Astrocyte (in vitro differentiated cells and primary cell): ENCODE measurements around the gene CRISPLD2. TPM values are rescaled to one million over a fixed set of nuclear protein-coding genes. Genes with fewer than 3 reads are reported as not detected.

Source experiments
- DNase-seq: peaks from one replicate; pipeline ENCODE4 v3.0.0-alpha.2; 2010; ENCODE audit warnings: low read depth
- FAIRE-seq: peaks from 2 replicates; lab custom pipeline; 2011; peaks lifted over from hg19 to GRCh38; lab: Jason Lieb, UNC
- H2AFZ ChIP-seq: 2 replicates; pipeline ENCODE4 v1.6.0; 2012; ENCODE audit warnings: low read depth, low read length, inconsistent platforms
- H3K27ac ChIP-seq: 2 replicates; pipeline ENCODE4 v1.5.1; 2011; ENCODE audit warnings: low read depth, low read length, inconsistent platforms
- H3K27me3 ChIP-seq: 2 replicates; pipeline ENCODE4 v1.6.0; 2011; ENCODE audit warnings: low read length, inconsistent platforms; ENCODE audit not compliant: insufficient read depth
- H3K36me3 ChIP-seq: 2 replicates; pipeline ENCODE4 v1.5.1; 2011; ENCODE audit warnings: low read length, inconsistent platforms; ENCODE audit not compliant: insufficient read depth
- H3K4me1 ChIP-seq: 2 replicates; pipeline ENCODE4 v1.5.1; 2011; ENCODE audit warnings: low read length, inconsistent platforms; ENCODE audit not compliant: insufficient read depth
- H3K4me2 ChIP-seq: 2 replicates; pipeline ENCODE4 v1.6.0; 2012; ENCODE audit warnings: low read length, inconsistent platforms
- H3K4me3 ChIP-seq: 2 replicates; pipeline ENCODE4 v1.5.1; 2011; ENCODE audit warnings: low read depth, mild to moderate bottlenecking, low read length, inconsistent platforms; ENCODE audit not compliant: insufficient read depth
- H3K79me2 ChIP-seq: 2 replicates; pipeline ENCODE4 v1.6.0; 2012; ENCODE audit warnings: mild to moderate bottlenecking, low read length, inconsistent platforms; ENCODE audit not compliant: insufficient read depth
- H3K9ac ChIP-seq: 2 replicates; pipeline ENCODE4 v1.6.0; 2012; ENCODE audit warnings: mild to moderate bottlenecking, low read length, inconsistent platforms
- H3K9me3 ChIP-seq: 2 replicates; pipeline ENCODE4 v1.5.1; 2012; ENCODE audit warnings: low read depth, mild to moderate bottlenecking, low read length, inconsistent platforms; ENCODE audit not compliant: insufficient read depth
- H4K20me1 ChIP-seq: 2 replicates; pipeline ENCODE4 v1.6.0; 2012; ENCODE audit warnings: low read length, inconsistent platforms; ENCODE audit not compliant: insufficient read depth
- H3K27ac Mint-ChIP-seq: one replicate; pipeline ENCODE4 v1.8.0; 2021; ENCODE audit warnings: mild to moderate bottlenecking, mixed read lengths; ENCODE audit not compliant: unreplicated experiment
- H3K27me3 Mint-ChIP-seq: one replicate; pipeline ENCODE4 v1.8.0; 2021; ENCODE audit warnings: low read depth, mixed read lengths; ENCODE audit not compliant: unreplicated experiment
- H3K36me3 Mint-ChIP-seq: one replicate; pipeline ENCODE4 v1.8.0; 2021; ENCODE audit warnings: low read depth, mixed read lengths; ENCODE audit not compliant: unreplicated experiment
- H3K4me1 Mint-ChIP-seq: one replicate; pipeline ENCODE4 v1.8.0; 2021; ENCODE audit warnings: low read depth, mixed read lengths; ENCODE audit not compliant: unreplicated experiment
- H3K4me3 Mint-ChIP-seq: one replicate; pipeline ENCODE4 v1.8.0; 2021; ENCODE audit warnings: mild to moderate bottlenecking, moderate library complexity, mixed read lengths; ENCODE audit not compliant: unreplicated experiment
- H3K9me3 Mint-ChIP-seq: one replicate; pipeline ENCODE4 v1.8.0; 2021; ENCODE audit warnings: mild to moderate bottlenecking, mixed read lengths; ENCODE audit not compliant: unreplicated experiment
- CTCF ChIP-seq: IDR thresholded peaks from 2 replicates; pipeline ENCODE4 v1.5.1; 2011; ENCODE audit warnings: low read depth, mild to moderate bottlenecking, inconsistent platforms, low read length, moderate library complexity; ENCODE audit not compliant: insufficient read depth
- EZH2 ChIP-seq: IDR thresholded peaks from 2 replicates; pipeline ENCODE4 v1.6.1; 2012; ENCODE audit warnings: mild to moderate bottlenecking, low read length, inconsistent platforms; ENCODE audit not compliant: insufficient read depth
- total RNA-seq: library from RNA; stranded (reverse); gene quantifications from 2 replicates; pipeline ENCODE4 v1.2.1, GENCODE V29; 2021

CRISPLD2 gene
- total RNA-seq, 1 donor from 2014 or later, result 1.8 TPM

GRCh38 chr16:84790301-84790700 is 29.5 kb upstream of the CRISPLD2 start:
- TF ChIP-seq EZH2 (no peak), CTCF (no peak)
- H3K9me3 Mint-ChIP-seq, result peaks cover 2% of the 10 kb centered on the region

DNA sequence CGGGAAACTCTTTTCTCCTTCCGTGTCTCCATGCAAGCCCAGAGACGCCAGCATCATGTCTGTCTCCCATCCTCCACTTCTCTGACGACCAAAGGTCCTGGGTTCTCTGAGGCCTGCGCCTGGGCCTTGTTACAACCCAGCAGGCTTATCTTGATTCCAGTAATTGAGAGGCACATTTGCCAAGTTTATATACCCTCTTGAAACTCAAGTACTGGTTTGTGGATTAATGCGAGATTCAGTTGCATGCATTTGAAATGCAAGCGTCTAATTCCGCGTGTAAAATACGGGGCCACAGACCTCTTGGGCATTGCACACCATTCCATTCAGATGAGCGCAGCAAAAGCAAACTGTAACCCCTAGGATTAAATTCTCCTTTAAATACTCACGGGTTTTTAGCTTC is 28.7 kb upstream of the CRISPLD2 start:
- Histone ChIP-seq H3K36me3 (no peaks in the 10 kb centered on the region), H4K20me1 (no peaks in the 10 kb centered on the region), H3K4me2 (no peak overlapping the region), H3K79me2 (no peaks in the 10 kb centered on the region), H3K9ac (no peak overlapping the region), H3K4me3 (no peak overlapping the region), H3K27me3 (no peaks in the 10 kb centered on the region), H3K9me3 (no peaks in the 10 kb centered on the region), H3K4me1 (peaks cover 14% of the 10 kb centered on the region), H3K27ac (no peak overlapping the region), H2AFZ (no peak overlapping the region)
- peaks cover under 1% of the 10 kb centered on the region for H3K4me1 Mint-ChIP-seq
- H3K27me3 Mint-ChIP-seq, result peaks cover 2% of the 10 kb centered on the region
- TF ChIP-seq EZH2, result no peak
- TF ChIP-seq CTCF, result no peak
- no peak overlapping the region for H3K4me3 Mint-ChIP-seq
- H3K36me3 Mint-ChIP-seq, result peaks cover 5% of the 10 kb centered on the region
- H3K27ac Mint-ChIP-seq, result no peak overlapping the region
- FAIRE-seq (no peak), DNase-seq (peak; percentile 28)
- H3K9me3 Mint-ChIP-seq, result peaks cover 2% of the 10 kb centered on the region

More at GRCh38 chr16:84790301-84790700, 29.5 kb upstream of the CRISPLD2 start:
- no peaks in the 10 kb centered on the region for H4K20me1 ChIP-seq
- no peaks in the 10 kb centered on the region for H3K27me3 ChIP-seq
- H3K27ac Mint-ChIP-seq, result no peak overlapping the region
- H3K9ac ChIP-seq, result no peak overlapping the region
- H3K27ac ChIP-seq, result no peak overlapping the region
- H3K4me2 ChIP-seq, result no peak overlapping the region
- no peak overlapping the region for H3K4me3 ChIP-seq
- H3K36me3 Mint-ChIP-seq, result peaks cover 5% of the 10 kb centered on the region
- DNase-seq (no peak), FAIRE-seq (no peak)
- H3K4me1 ChIP-seq, result peaks cover 14% of the 10 kb centered on the region
- H2AFZ ChIP-seq, result no peak overlapping the region
- H3K9me3 ChIP-seq, result no peaks in the 10 kb centered on the region
- H3K27me3 Mint-ChIP-seq, result peaks cover 2% of the 10 kb centered on the region
- no peak overlapping the region for H3K4me3 Mint-ChIP-seq
- H3K79me2 ChIP-seq, result no peaks in the 10 kb centered on the region
- H3K4me1 Mint-ChIP-seq, result peaks cover 2% of the 10 kb centered on the region
- no peaks in the 10 kb centered on the region for H3K36me3 ChIP-seq

DNA sequence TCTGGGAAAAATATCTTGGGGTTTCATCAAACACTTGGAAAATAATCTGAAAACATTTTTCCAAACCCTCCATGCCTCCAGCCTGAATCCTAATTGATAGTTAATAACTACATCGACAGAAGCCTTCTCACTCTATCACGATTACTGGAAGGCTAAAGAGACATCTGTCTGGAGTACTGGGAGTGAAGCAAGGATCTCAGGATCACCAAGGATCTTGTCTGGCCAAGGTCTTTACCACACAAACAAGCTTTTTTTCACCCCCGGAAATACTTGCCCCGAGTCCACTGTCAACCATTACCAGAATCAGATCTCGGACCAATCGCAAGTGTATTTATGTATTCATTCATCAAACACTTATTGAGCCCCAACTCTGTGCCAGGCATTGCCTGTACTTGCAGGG is 28.3 kb upstream of the CRISPLD2 start:
- Mint-ChIP-seq H3K4me3 (no peak overlapping the region), H3K27ac (no peak overlapping the region), H3K4me1 (no peaks in the 10 kb centered on the region), H3K27me3 (peaks cover 2% of the 10 kb centered on the region), H3K36me3 (peaks cover 5% of the 10 kb centered on the region), H3K9me3 (peaks cover 2% of the 10 kb centered on the region)
- Histone ChIP-seq H3K27me3 (no peaks in the 10 kb centered on the region), H3K27ac (no peak overlapping the region), H3K36me3 (no peaks in the 10 kb centered on the region), H3K79me2 (no peaks in the 10 kb centered on the region), H4K20me1 (no peaks in the 10 kb centered on the region), H2AFZ (no peak overlapping the region), H3K4me2 (no peak overlapping the region), H3K9ac (no peak overlapping the region), H3K9me3 (no peaks in the 10 kb centered on the region), H3K4me3 (no peak overlapping the region), H3K4me1 (peaks cover 10% of the 10 kb centered on the region)
- no peak for DNase-seq
- FAIRE-seq, result no peak
- TF ChIP-seq EZH2 (no peak), CTCF (no peak)
